ENCODE measurements around the gene RAB40AL.

DNA sequence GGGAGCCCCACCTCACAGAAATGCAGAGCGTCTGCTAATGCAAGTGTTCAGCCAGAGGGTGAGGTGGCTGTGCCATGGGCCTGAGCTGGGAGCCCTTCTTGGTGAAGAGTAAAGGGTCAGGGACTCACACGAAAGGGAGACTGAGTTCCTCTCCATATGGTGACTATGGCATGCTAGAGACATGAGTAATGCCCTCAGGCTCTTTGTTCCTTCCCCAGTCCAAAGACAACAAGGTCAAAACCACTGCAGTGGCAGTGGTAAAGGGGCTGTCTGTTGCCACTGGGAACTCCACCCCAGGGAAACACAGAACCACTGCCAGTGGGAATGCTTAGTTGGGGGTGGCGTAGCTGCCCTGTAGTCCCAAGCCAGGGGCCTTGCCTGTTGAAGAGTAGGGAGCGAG lies 22.4 kb downstream of the RAB40AL start:
- TF ChIP-seq, protein P1, sequence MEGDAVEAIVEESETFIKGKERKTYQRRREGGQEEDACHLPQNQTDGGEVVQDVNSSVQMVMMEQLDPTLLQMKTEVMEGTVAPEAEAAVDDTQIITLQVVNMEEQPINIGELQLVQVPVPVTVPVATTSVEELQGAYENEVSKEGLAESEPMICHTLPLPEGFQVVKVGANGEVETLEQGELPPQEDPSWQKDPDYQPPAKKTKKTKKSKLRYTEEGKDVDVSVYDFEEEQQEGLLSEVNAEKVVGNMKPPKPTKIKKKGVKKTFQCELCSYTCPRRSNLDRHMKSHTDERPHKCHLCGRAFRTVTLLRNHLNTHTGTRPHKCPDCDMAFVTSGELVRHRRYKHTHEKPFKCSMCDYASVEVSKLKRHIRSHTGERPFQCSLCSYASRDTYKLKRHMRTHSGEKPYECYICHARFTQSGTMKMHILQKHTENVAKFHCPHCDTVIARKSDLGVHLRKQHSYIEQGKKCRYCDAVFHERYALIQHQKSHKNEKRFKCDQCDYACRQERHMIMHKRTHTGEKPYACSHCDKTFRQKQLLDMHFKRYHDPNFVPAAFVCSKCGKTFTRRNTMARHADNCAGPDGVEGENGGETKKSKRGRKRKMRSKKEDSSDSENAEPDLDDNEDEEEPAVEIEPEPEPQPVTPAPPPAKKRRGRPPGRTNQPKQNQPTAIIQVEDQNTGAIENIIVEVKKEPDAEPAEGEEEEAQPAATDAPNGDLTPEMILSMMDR (IDR thresholded peaks at IDR 0.05) = no peak
- no peak for TF ChIP-seq POLR2A (IDR thresholded peaks at IDR 0.05)

Data from testis (tissue), 2 donors.